AG10803 (cell line): Measurements from ENCODE around the gene ZNF205.
A peak's percentile ranks its signal among the peaks of the same experiment; 100 is the strongest.

Experiments
- DNase-seq: peaks from one replicate; pipeline ENCODE4 v3.0.0; 2010; ENCODE audit warnings: low read depth
- H3K4me3 ChIP-seq: 2 replicates; pipeline ENCODE4 v1.5.1; 2011; ENCODE audit warnings: mild to moderate bottlenecking, low read length, control low read depth
- TF ChIP-seq, protein P1 (sequence below): conservative IDR thresholded peaks from 2 replicates; pipeline ENCODE4 v1.5.1; 2011; ENCODE audit warnings: mild to moderate bottlenecking, low read length, control low read depth, inconsistent platforms

Gene ZNF205

DNA sequence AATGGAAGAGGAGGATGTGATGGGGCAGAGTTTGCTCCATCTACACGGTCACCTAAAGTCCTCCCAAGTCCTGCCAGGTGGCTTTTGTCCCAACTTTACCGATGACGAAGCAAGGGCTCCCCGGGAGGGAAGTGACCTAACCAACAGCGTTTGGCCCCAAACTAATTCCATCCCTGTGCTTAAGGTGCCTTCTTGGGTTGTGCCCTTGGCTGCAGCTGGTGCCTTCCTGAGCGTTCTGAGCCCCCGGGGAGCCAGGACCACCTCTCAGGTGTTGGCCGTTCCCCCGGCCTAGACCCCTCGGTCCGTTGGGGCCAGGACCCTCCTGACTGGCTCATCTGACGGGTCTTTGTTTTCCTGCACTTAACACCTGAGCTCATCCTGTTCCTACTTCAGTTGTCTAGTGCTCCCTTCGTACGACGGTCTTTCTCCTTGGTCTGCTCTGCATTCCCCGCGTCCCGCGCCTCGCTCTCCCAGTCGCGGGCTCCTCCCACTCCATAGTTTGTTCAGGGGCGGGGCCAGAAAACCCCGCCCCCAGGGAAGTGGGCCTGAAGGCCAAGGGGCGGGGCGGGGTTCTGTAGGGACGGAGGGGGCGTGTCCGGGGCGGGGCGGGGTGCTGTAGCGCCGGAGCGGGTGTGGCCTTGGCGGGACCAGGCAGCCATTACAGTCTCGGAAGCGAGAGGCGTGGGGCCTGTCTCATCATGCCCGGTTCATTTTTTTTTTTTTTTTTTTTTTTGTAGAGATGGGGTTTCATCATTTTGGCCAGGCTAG, 12.5 kb upstream of the ZNF205 start:
- peak overlapping the region; percentile 30; the same call in 1 of the 2 replicates for H3K4me3 ChIP-seq
- peak; percentile 82 for DNase-seq
- TF ChIP-seq, protein P1, sequence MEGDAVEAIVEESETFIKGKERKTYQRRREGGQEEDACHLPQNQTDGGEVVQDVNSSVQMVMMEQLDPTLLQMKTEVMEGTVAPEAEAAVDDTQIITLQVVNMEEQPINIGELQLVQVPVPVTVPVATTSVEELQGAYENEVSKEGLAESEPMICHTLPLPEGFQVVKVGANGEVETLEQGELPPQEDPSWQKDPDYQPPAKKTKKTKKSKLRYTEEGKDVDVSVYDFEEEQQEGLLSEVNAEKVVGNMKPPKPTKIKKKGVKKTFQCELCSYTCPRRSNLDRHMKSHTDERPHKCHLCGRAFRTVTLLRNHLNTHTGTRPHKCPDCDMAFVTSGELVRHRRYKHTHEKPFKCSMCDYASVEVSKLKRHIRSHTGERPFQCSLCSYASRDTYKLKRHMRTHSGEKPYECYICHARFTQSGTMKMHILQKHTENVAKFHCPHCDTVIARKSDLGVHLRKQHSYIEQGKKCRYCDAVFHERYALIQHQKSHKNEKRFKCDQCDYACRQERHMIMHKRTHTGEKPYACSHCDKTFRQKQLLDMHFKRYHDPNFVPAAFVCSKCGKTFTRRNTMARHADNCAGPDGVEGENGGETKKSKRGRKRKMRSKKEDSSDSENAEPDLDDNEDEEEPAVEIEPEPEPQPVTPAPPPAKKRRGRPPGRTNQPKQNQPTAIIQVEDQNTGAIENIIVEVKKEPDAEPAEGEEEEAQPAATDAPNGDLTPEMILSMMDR: no peak

DNA sequence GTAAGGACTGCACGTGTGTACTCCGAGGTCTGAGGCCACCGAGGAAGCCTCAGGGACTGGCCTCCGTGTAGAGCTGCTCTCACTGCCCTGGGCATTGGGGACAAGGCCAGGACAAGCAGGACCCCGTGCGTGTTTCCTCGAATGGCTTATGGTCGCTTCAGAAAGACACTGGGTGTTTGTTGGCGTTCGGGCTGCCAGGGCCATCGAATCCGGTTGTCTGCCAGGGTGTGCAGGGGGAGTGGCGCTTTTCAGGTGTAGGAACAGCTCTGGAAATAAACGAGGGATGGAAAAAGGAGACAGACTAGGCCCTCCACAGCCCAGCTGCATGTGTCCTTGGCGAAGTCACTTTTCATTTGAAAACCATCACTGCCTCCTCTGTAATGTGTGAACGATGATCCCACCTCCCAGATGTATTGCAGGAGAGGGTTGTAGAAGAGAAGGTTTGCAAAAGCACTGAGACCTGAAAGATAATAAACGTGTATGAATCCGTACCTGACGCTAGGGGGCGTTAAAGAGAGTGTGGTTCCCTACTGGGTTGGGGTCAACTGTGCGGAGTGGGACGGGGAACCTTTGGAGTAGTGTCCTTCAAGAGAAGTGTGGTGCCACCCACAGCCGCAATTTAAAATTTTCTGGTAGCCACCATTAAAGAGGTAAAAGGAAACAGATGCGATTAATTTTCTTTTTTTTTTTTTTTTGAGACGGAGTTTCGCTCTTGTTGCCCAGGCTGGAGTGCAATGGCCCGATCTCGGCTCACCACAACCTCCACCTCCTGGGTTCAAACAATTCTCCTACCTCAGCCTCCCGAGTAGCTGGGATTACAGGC, 11.2 kb upstream of the ZNF205 start:
- TF ChIP-seq, protein P1: peak; percentile 63

DNA sequence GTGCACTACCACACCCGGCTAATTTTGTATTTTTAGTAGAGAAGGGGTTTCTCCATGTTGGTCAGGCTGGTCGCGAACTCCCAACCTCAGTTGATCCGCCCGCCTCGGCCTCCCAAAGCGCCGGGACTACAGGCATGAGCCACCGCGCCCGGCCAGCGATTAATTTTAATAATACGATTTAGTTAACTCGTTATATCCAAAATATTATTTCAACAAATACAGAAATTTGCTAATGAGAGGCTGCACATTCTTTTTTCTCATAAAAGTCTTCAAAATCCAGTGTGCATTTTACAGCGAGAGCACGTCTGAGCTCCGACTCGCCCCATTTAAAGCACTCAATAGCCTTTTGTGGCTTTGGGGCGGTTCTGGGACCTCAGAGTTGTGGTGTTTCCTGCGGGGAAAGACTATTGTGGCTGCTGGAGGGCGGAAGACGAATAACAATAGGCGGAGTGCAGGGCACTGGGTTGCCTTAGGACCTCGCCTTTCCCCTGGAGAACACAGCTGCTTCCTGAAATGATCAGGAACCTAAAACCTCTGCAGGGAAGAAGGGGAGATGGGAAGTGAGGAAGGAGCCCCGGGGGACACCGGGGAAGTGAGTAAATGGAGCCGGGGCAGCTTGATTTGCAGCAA, 10.4 kb upstream of the ZNF205 start:
- DNase-seq: no peak
- TF ChIP-seq, protein P1: no peak
- no peak overlapping the region for H3K4me3 ChIP-seq

More for the DNA sequence above, 11.2 kb upstream of the ZNF205 start:
- no peak overlapping the region for H3K4me3 ChIP-seq
- DNase-seq: peak; percentile 23

DNA sequence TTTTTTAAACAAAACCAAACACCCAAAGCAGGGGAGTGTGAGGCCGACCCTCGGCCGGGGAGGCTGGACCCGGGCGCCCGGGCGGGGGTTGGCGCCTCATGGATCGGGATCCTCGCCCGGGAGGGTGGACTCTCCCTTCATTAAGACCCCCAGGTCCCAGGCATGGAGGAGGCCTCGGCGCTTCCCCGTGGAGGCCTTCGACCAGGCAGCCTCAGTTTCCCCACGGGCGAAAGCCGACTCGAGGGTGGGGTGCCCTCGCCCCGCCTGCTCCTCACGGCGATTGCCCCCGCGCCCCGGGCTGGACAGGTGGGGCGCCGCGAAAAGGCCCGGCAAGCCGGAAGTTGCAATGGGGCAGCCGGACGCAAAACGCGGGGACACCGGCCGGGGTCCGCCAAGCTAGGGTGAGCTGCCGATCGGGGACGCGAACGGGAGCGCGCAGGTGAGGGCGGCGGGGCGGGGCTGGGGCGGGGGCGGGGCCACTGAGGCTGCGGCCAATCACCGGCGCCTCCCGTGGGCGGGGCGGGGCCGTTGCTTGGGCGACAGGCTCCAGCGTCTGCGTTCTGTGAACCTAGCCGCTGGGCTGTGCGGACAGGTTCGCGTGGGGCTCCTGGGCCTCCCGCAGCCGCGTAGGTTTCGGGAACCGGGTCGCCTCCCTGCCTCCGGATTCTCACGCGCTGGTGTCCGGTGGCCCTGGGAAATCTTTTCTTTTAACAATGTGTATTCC, 6.0 kb upstream of the ZNF205 start:
- TF ChIP-seq, protein P1: no peak
- peak; percentile 80 for DNase-seq
- H3K4me3 ChIP-seq: peak overlapping the region; percentile 70

DNA sequence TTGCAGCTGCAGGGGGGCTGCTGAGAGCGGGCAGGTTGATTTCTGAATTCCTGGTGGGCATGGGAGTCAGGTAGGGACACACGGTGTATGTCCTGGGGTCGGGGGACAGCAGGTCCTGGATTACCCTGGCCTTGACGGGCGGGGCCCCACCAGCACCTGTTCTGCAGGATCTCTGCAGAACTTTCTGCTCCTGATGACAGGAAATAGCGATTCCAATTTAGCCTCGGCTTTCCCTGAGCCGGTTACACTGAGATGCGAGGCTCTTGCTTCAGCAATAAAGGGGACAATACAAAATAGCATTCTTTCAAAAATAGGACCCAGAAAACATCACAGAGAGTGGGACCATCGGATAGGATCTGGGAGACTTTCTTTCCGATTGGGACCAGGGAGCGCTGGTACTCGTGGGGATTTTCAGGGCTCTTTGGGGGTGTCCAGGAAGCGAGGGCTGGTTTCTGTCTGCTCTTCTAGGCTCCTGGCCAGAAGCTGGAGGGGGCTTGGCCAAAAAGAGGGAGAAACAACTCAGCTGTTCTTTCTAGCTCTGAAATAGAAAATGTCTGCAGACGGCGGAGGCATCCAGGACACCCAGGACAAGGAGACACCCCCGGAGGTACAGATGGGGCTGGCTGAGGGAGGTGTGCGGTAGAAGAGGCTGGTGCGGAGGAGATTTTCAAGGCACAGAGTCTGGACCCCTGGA, 642 bp downstream of the ZNF205 start:
- H3K4me3 ChIP-seq: peak overlapping the region; percentile 94
- DNase-seq: no peak
- TF ChIP-seq, protein P1: no peak

DNA sequence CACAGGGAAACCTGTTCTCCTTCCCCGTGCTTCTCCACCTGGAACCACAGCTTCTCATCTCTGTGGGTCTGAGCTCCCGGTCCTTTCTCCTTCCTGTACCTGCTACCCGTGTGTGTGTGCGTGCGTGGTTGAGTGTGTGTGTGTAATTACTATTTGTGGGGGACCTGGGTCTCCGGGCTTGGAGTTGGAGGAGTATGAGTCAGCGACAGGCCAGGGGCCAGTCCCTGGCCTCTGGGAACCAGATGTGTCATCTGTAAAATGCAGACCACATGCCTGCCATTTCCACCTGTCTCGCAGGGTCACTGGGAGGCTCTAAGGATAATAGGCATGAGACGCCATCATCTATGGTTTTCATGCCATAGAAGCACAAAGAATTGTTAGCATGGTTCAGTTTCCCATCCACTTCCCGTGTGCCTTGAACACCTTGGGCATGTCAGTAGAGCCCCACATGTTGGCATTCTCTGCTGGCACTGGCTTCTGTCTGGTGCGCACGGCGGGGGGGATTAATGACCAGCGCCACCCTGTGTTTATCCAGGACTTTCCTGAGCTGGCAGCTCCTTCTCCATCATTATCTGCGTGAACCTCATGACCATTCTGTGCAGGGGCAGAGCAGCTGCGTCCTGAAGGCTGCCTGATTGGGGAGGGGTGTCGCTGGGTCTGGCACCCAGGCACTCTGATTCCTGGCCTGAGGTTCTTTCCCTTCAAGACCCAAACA, 1.5 kb downstream of the ZNF205 start:
- no peak for DNase-seq
- peak overlapping the region; percentile 94 for H3K4me3 ChIP-seq
- TF ChIP-seq, protein P1: no peak
